WI38 (cell line): ENCODE data around the gene STK32C.

Experiments used
- H3K4me3 ChIP-seq: 2 replicates; pipeline ENCODE4 v1.5.1; 2011; ENCODE audit warnings: low read depth, mild to moderate bottlenecking, control low read depth, low read length
- CTCF ChIP-seq: IDR thresholded peaks from 2 replicates; pipeline ENCODE4 v1.5.1; 2012; ENCODE audit warnings: low read depth, mild to moderate bottlenecking, control low read depth, low read length

STK32C gene

GRCh38 chr10:132265890-132266496 lies 41.8 kb downstream of the STK32C start:
- H3K4me3 ChIP-seq = no peak overlapping the region
- no peak for TF ChIP-seq CTCF

GRCh38 chr10:132264966-132265889 lies 42.5 kb downstream of the STK32C start:
- no peak overlapping the region for H3K4me3 ChIP-seq
- no peak for TF ChIP-seq CTCF

- H3K4me3 ChIP-seq = no peak overlapping the region
- TF ChIP-seq CTCF = no peak
Observed at GRCh38 chr10:132264306-132264950, 43.3 kb downstream of the STK32C start.

- no peak for TF ChIP-seq CTCF
- H3K4me3 ChIP-seq = no peak overlapping the region
Observed at GRCh38 chr10:132263866-132264265, 43.9 kb downstream of the STK32C start.

GRCh38 chr10:132259702-132260482 lies 47.9 kb downstream of the STK32C start:
- H3K4me3 ChIP-seq = no peak overlapping the region
- no peak for TF ChIP-seq CTCF

GRCh38 chr10:132258423-132258822 lies 49.3 kb downstream of the STK32C start:
- H3K4me3 ChIP-seq = no peak overlapping the region
- no peak for TF ChIP-seq CTCF
